ENCODE results near the gene BEGAIN. TPM values are rescaled to one million over a fixed set of nuclear protein-coding genes. Genes with fewer than 3 reads are reported as not detected.
A peak's percentile ranks its signal among the peaks of the same experiment; 100 is the strongest.

BEGAIN gene
- total RNA-seq, 2 experiments from 2014 or later = 3.3 to 3.4 TPM

- ChIA-PET POLR2A (no interaction called here), CTCF (interaction anchor here (0.7 kb wide), 1 partner anchor 329 kb away, joined by 3 read pairs; no protein-coding TSS in a partner anchor)
- DNase-seq = no peak
- H3K36me3 Mint-ChIP-seq = no peaks in the 10 kb centered on the region
- H3K9me3 Mint-ChIP-seq = peaks cover 5% of the 10 kb centered on the region
- H3K27me3 Mint-ChIP-seq = peaks cover 22% of the 10 kb centered on the region
- no peak overlapping the region for H3K4me3 Mint-ChIP-seq
- no peak overlapping the region for H3K27ac Mint-ChIP-seq
- peaks cover 5% of the 10 kb centered on the region for H3K4me1 Mint-ChIP-seq (ENCODE audit: low read depth)
- intact Hi-C loops (cut with micrococcal nuclease) = no loop called here
These were observed 13.2 kb downstream of the BEGAIN start for GRCh38 chr14:100573757-100574641.

GRCh38 chr14:100573002-100573756, 14.0 kb downstream of the BEGAIN start:
- no peaks in the 10 kb centered on the region for H3K36me3 Mint-ChIP-seq
- H3K4me1 Mint-ChIP-seq (ENCODE audit: low read depth) = peaks cover 5% of the 10 kb centered on the region
- no peak overlapping the region for H3K4me3 Mint-ChIP-seq
- ChIA-PET POLR2A (no interaction called here), CTCF (no interaction called here)
- H3K27me3 Mint-ChIP-seq = peaks cover 22% of the 10 kb centered on the region
- H3K9me3 Mint-ChIP-seq = no peaks in the 10 kb centered on the region
- intact Hi-C loops (cut with micrococcal nuclease) = no loop called here
- no peak for DNase-seq
- H3K27ac Mint-ChIP-seq = no peak overlapping the region

- POLR2A ChIA-PET = no interaction called here
- Mint-ChIP-seq H3K27ac (no peak overlapping the region), H3K36me3 (no peaks in the 10 kb centered on the region), H3K27me3 (peaks cover 22% of the 10 kb centered on the region), H3K4me1 (ENCODE audit: low read depth) (peaks cover 5% of the 10 kb centered on the region), H3K4me3 (no peak overlapping the region), H3K9me3 (no peaks in the 10 kb centered on the region)
- CTCF ChIA-PET = interaction anchor here (2.5 kb wide), 1 partner anchor 73 kb away, joined by 7 read pairs; no protein-coding TSS in a partner anchor
- DNase-seq = no peak
- intact Hi-C loops (cut with micrococcal nuclease) = no loop called here
These were observed 14.7 kb downstream of the BEGAIN start for GRCh38 chr14:100572543-100572942.

GRCh38 chr14:100571837-100572236, 15.4 kb downstream of the BEGAIN start:
- H3K27me3 Mint-ChIP-seq = peaks cover 25% of the 10 kb centered on the region
- ChIA-PET POLR2A (no interaction called here), CTCF (interaction anchor here (2.5 kb wide), 1 partner anchor 74 kb away, joined by 7 read pairs; no protein-coding TSS in a partner anchor)
- H3K36me3 Mint-ChIP-seq = no peaks in the 10 kb centered on the region
- H3K4me3 Mint-ChIP-seq = no peak overlapping the region
- H3K9me3 Mint-ChIP-seq = no peaks in the 10 kb centered on the region
- H3K4me1 Mint-ChIP-seq (ENCODE audit: low read depth) = peaks cover 8% of the 10 kb centered on the region
- no peak for DNase-seq
- intact Hi-C loops (cut with micrococcal nuclease) = no loop called here
- H3K27ac Mint-ChIP-seq = no peak overlapping the region

- Mint-ChIP-seq H3K4me1 (ENCODE audit: low read depth) (peaks cover 8% of the 10 kb centered on the region), H3K9me3 (no peaks in the 10 kb centered on the region), H3K36me3 (no peaks in the 10 kb centered on the region), H3K4me3 (no peak overlapping the region), H3K27me3 (peaks cover 32% of the 10 kb centered on the region), H3K27ac (no peak overlapping the region)
- intact Hi-C loops (cut with micrococcal nuclease) = no loop called here
- CTCF ChIA-PET = interaction anchor here (2.5 kb wide), 1 partner anchor 75 kb away, joined by 7 read pairs; no protein-coding TSS in a partner anchor
- no peak for DNase-seq
- POLR2A ChIA-PET = no interaction called here
These were observed 16.3 kb downstream of the BEGAIN start for GRCh38 chr14:100570726-100571454.

- CTCF ChIA-PET = no interaction called here
- no peak overlapping the region for H3K4me3 Mint-ChIP-seq
- intact Hi-C loops (cut with micrococcal nuclease) = loop anchor here (5.0 kb wide), 1 partner anchor 77 kb away; no protein-coding TSS in a partner anchor
These were observed 17.4 kb downstream of the BEGAIN start for GRCh38 chr14:100569734-100570286.

GRCh38 chr14:100568998-100569733, 18.1 kb downstream of the BEGAIN start:
- H3K27me3 Mint-ChIP-seq = peaks cover 35% of the 10 kb centered on the region
- CTCF ChIA-PET = interaction anchor here (1.0 kb wide), 1 partner anchor 77 kb away, joined by 3 read pairs; no protein-coding TSS in a partner anchor
- H3K4me1 Mint-ChIP-seq (ENCODE audit: low read depth) = peaks cover 8% of the 10 kb centered on the region

More at GRCh38 chr14:100569734-100570286, 17.4 kb downstream of the BEGAIN start:
- no peaks in the 10 kb centered on the region for H3K36me3 Mint-ChIP-seq
- H3K27ac Mint-ChIP-seq = no peak overlapping the region
- peaks cover 8% of the 10 kb centered on the region for H3K4me1 Mint-ChIP-seq (ENCODE audit: low read depth)
- POLR2A ChIA-PET = no interaction called here
- no peak for DNase-seq
- peaks cover 35% of the 10 kb centered on the region for H3K27me3 Mint-ChIP-seq
- H3K9me3 Mint-ChIP-seq = no peaks in the 10 kb centered on the region

GRCh38 chr14:100568164-100568997, 18.8 kb downstream of the BEGAIN start:
- ChIA-PET CTCF (interaction anchor here (1.0 kb wide), 1 partner anchor 77 kb away, joined by 3 read pairs; no protein-coding TSS in a partner anchor), POLR2A (no interaction called here)
- DNase-seq = no peak
- Mint-ChIP-seq H3K27ac (no peak overlapping the region), H3K4me1 (ENCODE audit: low read depth) (peaks cover 8% of the 10 kb centered on the region), H3K27me3 (peaks cover 35% of the 10 kb centered on the region), H3K36me3 (no peaks in the 10 kb centered on the region), H3K9me3 (no peaks in the 10 kb centered on the region), H3K4me3 (peak overlapping the region; percentile 16)
- intact Hi-C loops (cut with micrococcal nuclease) = loop anchor here (5.0 kb wide), 1 partner anchor 79 kb away; no protein-coding TSS in a partner anchor

More at GRCh38 chr14:100568998-100569733, 18.1 kb downstream of the BEGAIN start:
- Mint-ChIP-seq H3K4me3 (peak overlapping the region; percentile 39), H3K9me3 (no peaks in the 10 kb centered on the region), H3K36me3 (no peaks in the 10 kb centered on the region), H3K27ac (no peak overlapping the region)
- intact Hi-C loops (cut with micrococcal nuclease) = loop anchor here (5.0 kb wide), 1 partner anchor 78 kb away; no protein-coding TSS in a partner anchor
- no peak for DNase-seq
- POLR2A ChIA-PET = no interaction called here

GRCh38 chr14:100567877-100568163, 19.4 kb downstream of the BEGAIN start:
- peaks cover 7% of the 10 kb centered on the region for H3K4me1 Mint-ChIP-seq (ENCODE audit: low read depth)
- no peaks in the 10 kb centered on the region for H3K9me3 Mint-ChIP-seq
- H3K27me3 Mint-ChIP-seq = peaks cover 34% of the 10 kb centered on the region
- H3K27ac Mint-ChIP-seq = no peak overlapping the region
- CTCF ChIA-PET = interaction anchor here (0.6 kb wide), 1 partner anchor 91 kb away, joined by 3 read pairs; no protein-coding TSS in a partner anchor
- intact Hi-C loops (cut with micrococcal nuclease) = loop anchor here (5.0 kb wide), 1 partner anchor 79 kb away; no protein-coding TSS in a partner anchor
- no peak for DNase-seq
- H3K36me3 Mint-ChIP-seq = no peaks in the 10 kb centered on the region
- POLR2A ChIA-PET = no interaction called here
- H3K4me3 Mint-ChIP-seq = no peak overlapping the region

GRCh38 chr14:100567009-100567876, 20.0 kb downstream of the BEGAIN start:
- intact Hi-C loops (cut with micrococcal nuclease) = loop anchor here (5.0 kb wide), 1 partner anchor 80 kb away; no protein-coding TSS in a partner anchor
- DNase-seq = peak; percentile 13
- no peak overlapping the region for H3K27ac Mint-ChIP-seq
- H3K27me3 Mint-ChIP-seq = peaks cover 30% of the 10 kb centered on the region
- H3K36me3 Mint-ChIP-seq = no peaks in the 10 kb centered on the region
- peak overlapping the region; percentile 48 for H3K4me3 Mint-ChIP-seq
- no peaks in the 10 kb centered on the region for H3K9me3 Mint-ChIP-seq
- CTCF ChIA-PET = interaction anchor here (0.6 to 1.5 kb wide), 2 partner anchors 79 to 91 kb away, joined by 3 to 4 read pairs; no protein-coding TSS in a partner anchor
- POLR2A ChIA-PET = no interaction called here
- peaks cover 5% of the 10 kb centered on the region for H3K4me1 Mint-ChIP-seq (ENCODE audit: low read depth)

All from activated CD4-positive, alpha-beta memory T cell treated with anti-CD3 and anti-CD28 coated beads for 36 hours (primary cell).